ENCODE measurements around the gene SRRM2. TPM values are rescaled to one million over a fixed set of nuclear protein-coding genes. Genes with fewer than 3 reads are reported as not detected.

SRRM2 gene
- total and polyA plus RNA-seq, 9 of the 15 experiments (the other 6 are each of a cell fraction or from before 2014, with no cell fraction given): 26.7 to 563 (median 81.1) TPM

- TF ChIP-seq ATF4 (CRISPR knock-in tag; IDR thresholded peaks at IDR 0.05) (0 out of 2 replicates have a peak, but pooled peaks have one; percentile 6), ARHGAP35 (IDR thresholded peaks at IDR 0.05; ENCODE audit: partially characterized antibody) (no peak), NONO (IDR thresholded peaks at IDR 0.05; ENCODE audit: low read depth in 2 of 2, low read length in 1 of 2) (no peak), ELK1 (CRISPR knock-in tag; IDR thresholded peaks at IDR 0.05) (no peak), BHLHE40 (IDR thresholded peaks at IDR 0.05; ENCODE audit: low read length) (no peak), TCF7L2 (IDR thresholded peaks at IDR 0.05; ENCODE audit: low read depth, low read length) (no peak), PCBP2 (IDR thresholded peaks at IDR 0.05; ENCODE audit: low read depth, low read length, poor library complexity, severe bottlenecking) (no peak), ZNF175 (CRISPR knock-in tag; IDR thresholded peaks at IDR 0.05; ENCODE audit: low read depth) (peak; percentile 80; the same call in 1 of the 2 replicates), ZNF184 (CRISPR knock-in tag; IDR thresholded peaks at IDR 0.05) (no peak), BDP1 (IDR thresholded peaks at IDR 0.05; ENCODE audit: insufficient read depth, insufficient read length) (no peak), HCFC1 (IDR thresholded peaks at IDR 0.05; ENCODE audit: low read depth, low read length) (peak; percentile 71), KDM4B (IDR thresholded peaks at IDR 0.05; ENCODE audit: borderline replicate concordance in 2 of 2, low read depth in 1 of 2) (no peak), TARDBP (IDR thresholded peaks at IDR 0.05) (no peak), CEBPB (tag; IDR thresholded peaks at IDR 0.05) (no peak), RBM15 (IDR thresholded peaks at IDR 0.05; ENCODE audit: insufficient read depth, low read length) (no peak), ELF4 (CRISPR knock-in tag; IDR thresholded peaks at IDR 0.05) (peak; percentile 81), ZEB2 (IDR thresholded peaks at IDR 0.05) (no peak), MTF1 (CRISPR knock-in tag; IDR thresholded peaks at IDR 0.05; ENCODE audit: borderline replicate concordance) (no peak), NCOA1 (IDR thresholded peaks at IDR 0.05; ENCODE audit: low read depth) (no peak), ZNF124 (CRISPR knock-in tag; IDR thresholded peaks at IDR 0.05) (no peak), DMBX1 (CRISPR knock-in tag; IDR thresholded peaks at IDR 0.05; ENCODE audit: borderline replicate concordance) (0 out of 2 replicates have a peak, but pooled peaks have one; percentile 46)
- TF ChIP-seq, protein P1, sequence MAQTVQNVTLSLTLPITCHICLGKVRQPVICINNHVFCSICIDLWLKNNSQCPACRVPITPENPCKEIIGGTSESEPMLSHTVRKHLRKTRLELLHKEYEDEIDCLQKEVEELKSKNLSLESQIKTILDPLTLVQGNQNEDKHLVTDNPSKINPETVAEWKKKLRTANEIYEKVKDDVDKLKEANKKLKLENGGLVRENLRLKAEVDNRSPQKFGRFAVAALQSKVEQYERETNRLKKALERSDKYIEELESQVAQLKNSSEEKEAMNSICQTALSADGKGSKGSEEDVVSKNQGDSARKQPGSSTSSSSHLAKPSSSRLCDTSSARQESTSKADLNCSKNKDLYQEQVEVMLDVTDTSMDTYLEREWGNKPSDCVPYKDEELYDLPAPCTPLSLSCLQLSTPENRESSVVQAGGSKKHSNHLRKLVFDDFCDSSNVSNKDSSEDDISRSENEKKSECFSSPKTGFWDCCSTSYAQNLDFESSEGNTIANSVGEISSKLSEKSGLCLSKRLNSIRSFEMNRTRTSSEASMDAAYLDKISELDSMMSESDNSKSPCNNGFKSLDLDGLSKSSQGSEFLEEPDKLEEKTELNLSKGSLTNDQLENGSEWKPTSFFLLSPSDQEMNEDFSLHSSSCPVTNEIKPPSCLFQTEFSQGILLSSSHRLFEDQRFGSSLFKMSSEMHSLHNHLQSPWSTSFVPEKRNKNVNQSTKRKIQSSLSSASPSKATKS (CRISPR knock-in tag; IDR thresholded peaks at IDR 0.05): no peak
- TF ChIP-seq, protein P2, sequence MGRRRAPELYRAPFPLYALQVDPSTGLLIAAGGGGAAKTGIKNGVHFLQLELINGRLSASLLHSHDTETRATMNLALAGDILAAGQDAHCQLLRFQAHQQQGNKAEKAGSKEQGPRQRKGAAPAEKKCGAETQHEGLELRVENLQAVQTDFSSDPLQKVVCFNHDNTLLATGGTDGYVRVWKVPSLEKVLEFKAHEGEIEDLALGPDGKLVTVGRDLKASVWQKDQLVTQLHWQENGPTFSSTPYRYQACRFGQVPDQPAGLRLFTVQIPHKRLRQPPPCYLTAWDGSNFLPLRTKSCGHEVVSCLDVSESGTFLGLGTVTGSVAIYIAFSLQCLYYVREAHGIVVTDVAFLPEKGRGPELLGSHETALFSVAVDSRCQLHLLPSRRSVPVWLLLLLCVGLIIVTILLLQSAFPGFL (CRISPR knock-in tag; IDR thresholded peaks at IDR 0.05): 0 out of 2 replicates have a peak, but pooled peaks have one; percentile 64
- TF ChIP-seq, protein P3, sequence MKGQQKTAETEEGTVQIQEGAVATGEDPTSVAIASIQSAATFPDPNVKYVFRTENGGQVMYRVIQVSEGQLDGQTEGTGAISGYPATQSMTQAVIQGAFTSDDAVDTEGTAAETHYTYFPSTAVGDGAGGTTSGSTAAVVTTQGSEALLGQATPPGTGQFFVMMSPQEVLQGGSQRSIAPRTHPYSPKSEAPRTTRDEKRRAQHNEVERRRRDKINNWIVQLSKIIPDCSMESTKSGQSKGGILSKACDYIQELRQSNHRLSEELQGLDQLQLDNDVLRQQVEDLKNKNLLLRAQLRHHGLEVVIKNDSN (CRISPR knock-in tag; IDR thresholded peaks at IDR 0.05): no peak
Measured at GRCh38 chr16:2777231-2777902, 24.9 kb downstream of the SRRM2 start, which contains the start of gene ELOB (continued).
